HEK293 (cell line): ENCODE measurements around the gene OR6B3.

Source experiments
- CTCF ChIA-PET: fragments of 350-600 bp; formaldehyde crosslinking; extraction: SDS; loops from one replicate; lab custom pipeline; 2021; ENCODE audit warnings: antibody characterized with exemption; lab: Yijun Ruan, JAX
- POLR2A ChIA-PET: fragments of 300-600 bp; formaldehyde crosslinking; extraction: SDS; loops from one replicate; lab custom pipeline; 2020; ENCODE audit warnings: antibody characterized with exemption, inconsistent platforms; lab: Yijun Ruan, JAX
- H3K27ac ChIP-seq: fragments of 200-500 bp; sonication (Bioruptor generic); 2 replicates; pipeline ENCODE4 v1.5.1; 2014; ENCODE audit warnings: low read depth, low read length, control low read depth, inconsistent platforms; ENCODE audit errors: extremely low read depth
- H3K36me3 ChIP-seq, 2 experiments: fragments of 200-500 bp in 1 of 2; sonication (Bioruptor generic) in 1 of 2; 1 replicate in 1 of 2; 2 replicates in 1 of 2; pipeline ENCODE4 v1.5.1; 2014 to 2017; ENCODE audit warnings: inconsistent platforms in 2 of 2, low read length in 2 of 2; ENCODE audit not compliant: control insufficient read depth in 2 of 2, insufficient read depth in 1 of 2
- H3K4me1 ChIP-seq: fragments of 200-500 bp; sonication (Bioruptor generic); 2 replicates; pipeline ENCODE4 v1.5.1; 2014; ENCODE audit warnings: mild to moderate bottlenecking, low read length, inconsistent platforms; ENCODE audit not compliant: control insufficient read depth, insufficient read depth
- H3K4me3 ChIP-seq: 2 replicates; pipeline ENCODE4 v1.5.1; 2011; ENCODE audit warnings: low read depth, mild to moderate bottlenecking, control low read depth, low read length, moderate library complexity
- H3K9me3 ChIP-seq: fragments of 200-500 bp; sonication (Bioruptor generic); 2 replicates; pipeline ENCODE4 v1.5.1; 2014; ENCODE audit warnings: low read depth, low read length, inconsistent platforms; ENCODE audit not compliant: control insufficient read depth, insufficient read depth
- BCL11A ChIP-seq: fragments of 450-650 bp; formaldehyde crosslinking; IDR thresholded peaks from 2 replicates; pipeline ENCODE4 v1.5.1; 2016; ENCODE audit warnings: low read depth, missing biosample characterization, missing genetic modification characterization
- EGR2 ChIP-seq: fragments of 450-650 bp; formaldehyde crosslinking; IDR thresholded peaks from 2 replicates; pipeline ENCODE4 v1.5.1; 2016; ENCODE audit warnings: low read depth, missing biosample characterization, missing genetic modification characterization
- OVOL3 ChIP-seq: fragments of 450-650 bp; formaldehyde crosslinking; IDR thresholded peaks from 2 replicates; pipeline ENCODE4 v1.5.1; 2016; ENCODE audit warnings: missing biosample characterization, missing genetic modification characterization
- PRDM6 ChIP-seq: fragments of 450-650 bp; formaldehyde crosslinking; IDR thresholded peaks from 2 replicates; pipeline ENCODE4 v1.5.1; 2017; ENCODE audit warnings: missing biosample characterization, missing genetic modification characterization
- REPIN1 ChIP-seq: fragments of 450-650 bp; formaldehyde crosslinking; IDR thresholded peaks from 2 replicates; pipeline ENCODE4 v1.5.1; 2017; ENCODE audit warnings: missing biosample characterization, missing genetic modification characterization, low read depth
- SCRT2 ChIP-seq: fragments of 450-650 bp; formaldehyde crosslinking; IDR thresholded peaks from 2 replicates; pipeline ENCODE4 v1.5.1; 2016; ENCODE audit warnings: missing biosample characterization, missing genetic modification characterization
- ZFP69B ChIP-seq: fragments of 450-650 bp; formaldehyde crosslinking; IDR thresholded peaks from 2 replicates; pipeline ENCODE4 v1.5.1; 2016; ENCODE audit warnings: missing biosample characterization, missing genetic modification characterization
- ZIC2 ChIP-seq: fragments of 450-650 bp; formaldehyde crosslinking; IDR thresholded peaks from 2 replicates; pipeline ENCODE4 v1.5.1; 2016; ENCODE audit warnings: missing biosample characterization, missing genetic modification characterization
- ZNF138 ChIP-seq: fragments of 450-650 bp; formaldehyde crosslinking; IDR thresholded peaks from 2 replicates; pipeline ENCODE4 v1.5.1; 2016; ENCODE audit warnings: missing biosample characterization, missing genetic modification characterization, borderline replicate concordance
- ZNF157 ChIP-seq: fragments of 450-650 bp; formaldehyde crosslinking; IDR thresholded peaks from 2 replicates; pipeline ENCODE4 v1.5.1; 2016; ENCODE audit warnings: missing biosample characterization, missing genetic modification characterization
- ZNF214 ChIP-seq: fragments of 450-650 bp; formaldehyde crosslinking; IDR thresholded peaks from 2 replicates; pipeline ENCODE4 v1.5.1; 2017; ENCODE audit warnings: missing biosample characterization, mild to moderate bottlenecking, missing genetic modification characterization, borderline replicate concordance
- ZNF311 ChIP-seq: fragments of 450-650 bp; formaldehyde crosslinking; IDR thresholded peaks from 2 replicates; pipeline ENCODE4 v1.5.1; 2017; ENCODE audit warnings: missing biosample characterization, missing genetic modification characterization, borderline replicate concordance
- ZNF416 ChIP-seq: fragments of 450-650 bp; formaldehyde crosslinking; IDR thresholded peaks from 2 replicates; pipeline ENCODE4 v1.5.1; 2016; ENCODE audit warnings: missing biosample characterization, missing genetic modification characterization
- ZNF530 ChIP-seq: fragments of 450-650 bp; formaldehyde crosslinking; IDR thresholded peaks from 2 replicates; pipeline ENCODE4 v1.5.1; 2016; ENCODE audit warnings: low read depth, missing biosample characterization, missing genetic modification characterization
- ZNF560 ChIP-seq: fragments of 450-650 bp; formaldehyde crosslinking; IDR thresholded peaks from 2 replicates; pipeline ENCODE4 v1.5.1; 2017; ENCODE audit warnings: missing biosample characterization, missing genetic modification characterization, borderline replicate concordance
- ZNF571 ChIP-seq: fragments of 450-650 bp; formaldehyde crosslinking; IDR thresholded peaks from 2 replicates; pipeline ENCODE4 v1.5.0; 2017; ENCODE audit warnings: missing biosample characterization, missing genetic modification characterization
- ZNF580 ChIP-seq: fragments of 450-650 bp; formaldehyde crosslinking; IDR thresholded peaks from 2 replicates; pipeline ENCODE4 v1.5.1; 2016; ENCODE audit warnings: missing biosample characterization, missing genetic modification characterization
- ZNF623 ChIP-seq: fragments of 450-650 bp; formaldehyde crosslinking; IDR thresholded peaks from 2 replicates; pipeline ENCODE4 v1.5.1; 2016; ENCODE audit warnings: missing biosample characterization, missing genetic modification characterization
- ZNF626 ChIP-seq: fragments of 450-650 bp; sonication (Bioruptor Pico); formaldehyde crosslinking; IDR thresholded peaks from 2 replicates; pipeline ENCODE4 v1.5.1; 2018; ENCODE audit warnings: missing biosample characterization, missing genetic modification characterization, inconsistent platforms
- ZNF639 ChIP-seq: fragments of 450-650 bp; formaldehyde crosslinking; IDR thresholded peaks from 2 replicates; pipeline ENCODE4 v1.5.1; 2016; ENCODE audit warnings: missing biosample characterization, missing genetic modification characterization
- ZNF830 ChIP-seq: fragments of 450-650 bp; IDR thresholded peaks from 2 replicates; pipeline ENCODE4 v1.5.0; 2018; ENCODE audit warnings: missing biosample characterization, missing genetic modification characterization, low read depth, mild to moderate bottlenecking, moderate library complexity
- TF ChIP-seq, protein P1 (sequence below): fragments of 450-650 bp; formaldehyde crosslinking; IDR thresholded peaks from 2 replicates; pipeline ENCODE4 v1.5.1; 2017; ENCODE audit warnings: missing biosample characterization, missing genetic modification characterization
- TF ChIP-seq, protein P2 (sequence below): fragments of 450-650 bp; formaldehyde crosslinking; IDR thresholded peaks from 2 replicates; pipeline ENCODE4 v1.5.1; 2016; ENCODE audit warnings: missing biosample characterization, missing genetic modification characterization

OR6B3 gene

GRCh38 chr2:240037358-240037757 lies 16.0 kb downstream of the OR6B3 start (continued):
- TF ChIP-seq, protein P1, sequence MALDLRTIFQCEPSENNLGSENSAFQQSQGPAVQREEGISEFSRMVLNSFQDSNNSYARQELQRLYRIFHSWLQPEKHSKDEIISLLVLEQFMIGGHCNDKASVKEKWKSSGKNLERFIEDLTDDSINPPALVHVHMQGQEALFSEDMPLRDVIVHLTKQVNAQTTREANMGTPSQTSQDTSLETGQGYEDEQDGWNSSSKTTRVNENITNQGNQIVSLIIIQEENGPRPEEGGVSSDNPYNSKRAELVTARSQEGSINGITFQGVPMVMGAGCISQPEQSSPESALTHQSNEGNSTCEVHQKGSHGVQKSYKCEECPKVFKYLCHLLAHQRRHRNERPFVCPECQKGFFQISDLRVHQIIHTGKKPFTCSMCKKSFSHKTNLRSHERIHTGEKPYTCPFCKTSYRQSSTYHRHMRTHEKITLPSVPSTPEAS (tag by site-specific recombination), result no peak
- TF ChIP-seq ZNF623 (no peak), ZNF311 (tag by site-specific recombination) (no peak), OVOL3 (tag by site-specific recombination) (no peak), ZNF580 (tag by site-specific recombination) (no peak)
- TF ChIP-seq, all 188 proteins: peak for 0

DNA sequence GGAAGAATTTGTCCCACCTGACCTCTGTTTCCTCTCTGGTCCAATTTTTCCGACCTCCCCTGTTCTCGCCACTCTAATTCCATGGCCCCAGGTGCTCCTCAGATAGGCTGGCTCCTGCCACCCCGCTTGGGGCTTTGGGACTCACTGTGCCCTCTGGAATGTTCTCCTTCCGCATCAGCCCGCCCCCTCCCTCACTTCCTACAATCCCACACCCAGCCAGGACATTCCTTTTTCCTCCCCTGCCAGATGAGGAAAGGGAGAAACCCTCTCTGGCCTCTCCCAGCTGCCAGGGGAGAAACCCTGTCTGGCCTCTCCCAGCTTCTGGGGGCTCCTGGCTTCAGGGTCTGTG lies 20.0 kb downstream of the OR6B3 start:
- CTCF ChIA-PET, result interaction anchor here (1.5 kb wide), 1 partner anchor 117 kb away, joined by 3 read pairs; no protein-coding TSS in a partner anchor
- POLR2A ChIA-PET, result no interaction called here
- Histone ChIP-seq H3K4me1 (no peaks in the 10 kb centered on the region), H3K9me3 (no peaks in the 10 kb centered on the region), H3K27ac (no peak overlapping the region), H3K4me3 (no peak overlapping the region), H3K36me3 (no peaks in the 10 kb centered on the region)
- TF ChIP-seq REPIN1 (tag by site-specific recombination) (no peak), BCL11A (tag by site-specific recombination) (no peak), ZFP69B (no peak), SCRT2 (tag by site-specific recombination) (no peak), ZIC2 (no peak), ZNF639 (tag by site-specific recombination) (no peak), PRDM6 (no peak), ZNF626 (no peak)
- TF ChIP-seq, all 188 proteins: peak for 0

DNA sequence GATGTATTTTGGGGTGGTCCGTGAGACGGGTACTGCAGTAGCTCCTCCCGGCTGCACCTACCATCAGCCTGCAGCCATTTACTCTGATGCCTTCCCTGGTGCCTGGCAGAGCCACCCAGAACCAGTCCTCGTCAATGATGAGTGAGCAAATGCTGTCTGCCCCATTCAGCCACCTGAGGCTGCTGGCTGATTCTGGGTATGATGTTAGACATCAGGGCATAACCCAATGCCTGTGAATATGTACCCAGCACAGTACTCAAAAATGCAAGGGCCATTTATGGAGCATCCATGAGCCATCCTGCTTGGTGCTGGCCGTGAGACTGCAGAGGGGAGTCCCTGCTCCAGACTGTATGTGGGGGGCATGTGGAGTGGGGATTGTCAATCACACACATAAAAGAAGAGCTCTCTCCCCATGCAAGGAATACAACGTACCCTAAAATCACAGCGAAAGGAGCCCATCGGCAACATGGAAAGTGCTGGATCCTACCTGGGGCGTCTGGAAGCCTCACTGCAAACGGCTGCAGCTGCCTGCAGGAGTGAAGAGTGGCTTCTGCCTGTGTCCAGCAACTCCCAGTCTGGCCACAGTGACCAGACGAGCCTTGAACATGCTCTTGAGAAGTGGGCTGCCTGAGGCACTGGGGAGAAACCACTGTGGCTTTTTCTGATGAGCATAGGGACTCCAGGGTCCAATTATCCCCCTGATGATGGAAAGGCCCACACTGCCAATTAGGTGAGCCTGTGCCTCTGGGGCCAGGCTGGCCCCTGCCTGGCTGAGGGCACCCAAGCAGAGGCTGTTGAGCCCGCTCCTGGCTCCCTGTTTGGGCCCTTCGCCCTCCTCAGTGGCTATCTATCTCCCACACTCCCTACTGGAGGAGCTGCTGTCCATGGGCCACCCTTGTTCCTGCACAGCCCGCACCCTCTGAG lies 20.7 kb downstream of the OR6B3 start:
- ChIA-PET POLR2A (no interaction called here), CTCF (interaction anchor here (0.6 to 1.5 kb wide), 3 partner anchors 11 to 118 kb away, joined by 3 read pairs; no protein-coding TSS in a partner anchor)
- H3K36me3 ChIP-seq, result no peaks in the 10 kb centered on the region
- H3K4me1 ChIP-seq, result no peaks in the 10 kb centered on the region
- no peak overlapping the region for H3K4me3 ChIP-seq
- no peak for TF ChIP-seq ZNF138
- TF ChIP-seq, protein P2, sequence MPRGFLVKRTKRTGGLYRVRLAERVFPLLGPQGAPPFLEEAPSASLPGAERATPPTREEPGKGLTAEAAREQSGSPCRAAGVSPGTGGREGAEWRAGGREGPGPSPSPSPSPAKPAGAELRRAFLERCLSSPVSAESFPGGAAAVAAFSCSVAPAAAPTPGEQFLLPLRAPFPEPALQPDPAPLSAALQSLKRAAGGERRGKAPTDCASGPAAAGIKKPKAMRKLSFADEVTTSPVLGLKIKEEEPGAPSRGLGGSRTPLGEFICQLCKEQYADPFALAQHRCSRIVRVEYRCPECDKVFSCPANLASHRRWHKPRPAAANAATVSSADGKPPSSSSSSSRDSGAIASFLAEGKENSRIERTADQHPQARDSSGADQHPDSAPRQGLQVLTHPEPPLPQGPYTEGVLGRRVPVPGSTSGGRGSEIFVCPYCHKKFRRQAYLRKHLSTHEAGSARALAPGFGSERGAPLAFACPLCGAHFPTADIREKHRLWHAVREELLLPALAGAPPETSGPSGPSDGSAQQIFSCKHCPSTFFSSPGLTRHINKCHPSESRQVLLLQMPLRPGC (tag by site-specific recombination), result no peak
- no peak for TF ChIP-seq ZNF571
- no peak for TF ChIP-seq ZNF157 (tag by site-specific recombination)
- TF ChIP-seq ZNF530 (tag by site-specific recombination), result no peak
- no peak for TF ChIP-seq ZNF214
- no peak for TF ChIP-seq EGR2 (tag by site-specific recombination)
- TF ChIP-seq ZNF830 (tag by site-specific recombination), result no peak
- no peak for TF ChIP-seq ZNF560 (tag by site-specific recombination)
- no peak for TF ChIP-seq ZNF416
- H3K27ac ChIP-seq, result no peak overlapping the region
- H3K9me3 ChIP-seq, result no peaks in the 10 kb centered on the region
